HG03354 (cell line): Measurements from ENCODE around the gene MTCL1.

Experiments used
- ATAC-seq: cut with Tn5 transposase; IDR thresholded peaks from one replicate; pipeline ENCODE4 v1.9.1; 2021; ENCODE audit warnings: mild to moderate bottlenecking; ENCODE audit not compliant: unreplicated experiment, poor library complexity, severe bottlenecking

The MTCL1 gene

DNA sequence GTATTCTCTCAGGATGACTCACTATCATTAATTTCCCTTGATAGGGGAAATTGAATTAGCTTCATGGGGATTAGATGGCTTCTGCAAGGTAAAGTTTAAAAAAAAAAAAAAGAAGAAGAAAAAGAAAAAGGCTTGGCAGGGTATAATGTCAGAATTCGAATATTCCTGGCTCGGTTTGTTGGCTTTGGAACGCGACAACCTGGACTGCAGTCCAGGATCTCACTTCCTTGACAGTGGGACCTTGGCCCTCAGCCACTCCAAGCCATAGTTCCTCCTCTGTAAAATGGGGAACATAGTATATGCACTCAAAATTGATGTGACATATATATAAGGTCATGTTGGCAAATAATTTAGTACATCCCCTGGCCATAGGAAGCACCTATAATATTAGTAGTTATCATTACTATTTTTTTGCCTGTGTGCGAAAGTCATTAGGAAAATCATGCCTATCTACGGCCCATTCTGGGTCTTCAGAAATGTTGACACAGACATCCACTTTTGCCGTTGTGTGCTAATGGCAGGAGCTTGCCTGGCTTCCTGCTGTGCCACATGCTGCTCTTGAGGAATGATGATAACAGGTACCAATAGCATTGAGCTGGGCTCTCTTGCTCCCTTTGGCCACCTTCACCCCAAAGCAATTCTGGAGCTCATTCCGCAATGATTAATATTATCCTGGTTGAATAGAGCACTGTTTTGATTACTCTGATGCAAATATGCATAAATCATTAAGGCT is 97.9 kb downstream of the MTCL1 start:
- ATAC-seq: no peak

DNA sequence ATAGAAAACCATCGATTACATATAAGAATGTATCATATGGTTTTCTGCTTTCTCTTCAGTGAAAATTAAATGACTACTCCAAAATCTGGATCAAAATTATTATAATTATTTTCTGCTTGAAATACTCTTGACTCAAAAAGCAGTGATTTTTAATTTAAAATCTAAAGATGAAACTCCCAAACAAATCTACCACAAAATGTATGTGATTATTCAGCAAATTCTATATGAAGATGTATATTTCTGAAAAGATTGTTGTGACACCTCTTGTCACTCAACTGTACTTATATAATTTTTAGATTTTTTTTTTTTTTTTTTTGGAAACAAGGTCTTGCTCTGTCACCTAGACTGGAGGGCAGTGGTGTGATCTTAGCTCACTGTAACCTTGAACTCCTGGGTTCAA is 98.6 kb downstream of the MTCL1 start:
- no peak for ATAC-seq

- ATAC-seq: no peak
Measured at GRCh38 chr18:8805552-8805951, 100.2 kb downstream of the MTCL1 start.

DNA sequence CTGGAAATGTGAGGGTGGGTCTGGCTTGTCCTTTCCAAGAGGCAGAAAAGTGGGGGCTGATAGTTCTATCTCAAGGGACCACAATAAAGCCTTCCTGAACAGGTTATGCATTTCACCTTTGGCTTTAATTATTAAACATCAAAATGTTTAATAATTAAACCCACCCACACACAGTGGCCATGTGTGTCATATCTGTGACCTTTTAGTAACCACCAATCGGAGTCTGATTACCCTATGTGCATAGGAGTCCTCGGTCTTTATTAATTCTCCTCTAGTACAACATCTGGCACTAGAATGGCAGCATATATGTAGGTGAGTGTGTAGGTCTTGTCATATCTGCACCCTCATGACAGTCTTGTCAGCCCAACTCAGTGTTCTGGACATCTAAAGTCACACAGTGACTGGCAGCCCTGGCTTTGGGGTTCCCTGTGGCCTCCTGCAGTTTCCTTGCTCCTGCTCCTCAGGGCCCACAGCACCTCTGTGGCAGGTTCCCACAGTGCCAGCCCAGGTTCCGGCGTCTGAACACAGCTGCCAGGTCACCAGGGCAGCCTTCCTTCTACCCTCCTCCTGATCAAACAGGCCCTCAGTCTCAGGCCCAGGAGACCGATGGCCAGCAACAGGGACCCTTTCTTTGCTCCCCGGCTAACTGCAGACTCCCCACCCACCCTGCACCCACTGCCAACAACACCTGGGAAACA is 100.9 kb downstream of the MTCL1 start:
- no peak for ATAC-seq

- no peak for ATAC-seq
Measured at GRCh38 chr18:8806798-8807487, 101.6 kb downstream of the MTCL1 start.

- no peak for ATAC-seq
Measured at GRCh38 chr18:8807488-8807805, 102.1 kb downstream of the MTCL1 start.

DNA sequence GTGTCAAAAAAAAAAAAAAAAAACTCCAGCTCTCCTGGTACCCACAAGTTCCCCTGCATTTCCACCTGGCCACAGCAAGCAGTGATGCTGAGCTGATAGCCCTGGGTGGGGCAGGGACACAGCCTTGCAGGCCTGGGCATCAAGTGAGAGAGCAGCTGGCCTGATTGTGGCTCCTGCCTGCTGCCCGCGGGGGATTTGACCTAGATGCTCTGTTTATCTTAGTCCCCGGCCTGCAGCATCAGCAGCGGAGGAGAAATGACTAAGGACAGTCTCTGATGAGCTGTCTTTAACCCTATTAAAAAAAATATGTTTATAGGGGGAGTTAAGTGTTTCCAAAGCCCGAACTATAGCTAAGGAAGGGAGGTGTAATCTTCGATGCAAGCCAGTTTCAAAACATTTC is 102.6 kb downstream of the MTCL1 start:
- ATAC-seq: no peak

- no peak for ATAC-seq
Measured at GRCh38 chr18:8809514-8809913, 104.2 kb downstream of the MTCL1 start.

DNA sequence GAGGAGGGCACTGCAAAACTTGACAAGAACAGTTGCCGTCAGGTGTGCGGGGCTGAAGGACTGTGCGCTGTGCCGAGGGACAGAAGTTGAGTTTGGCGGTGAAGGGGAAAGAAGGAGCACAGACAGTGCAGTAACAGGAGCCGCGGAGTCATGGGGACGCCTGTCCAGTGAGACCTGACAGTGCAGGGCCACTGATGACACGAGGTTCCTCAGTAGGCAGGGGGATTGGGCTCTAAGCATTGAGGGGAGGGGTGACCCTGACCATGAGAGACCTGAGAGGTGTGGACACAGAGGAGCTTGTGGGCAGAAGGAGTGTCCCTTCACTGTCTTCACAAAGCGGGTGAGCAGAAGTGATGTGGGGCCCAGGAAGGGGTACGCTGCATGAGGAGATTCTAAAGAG is 104.8 kb downstream of the MTCL1 start:
- no peak for ATAC-seq

DNA sequence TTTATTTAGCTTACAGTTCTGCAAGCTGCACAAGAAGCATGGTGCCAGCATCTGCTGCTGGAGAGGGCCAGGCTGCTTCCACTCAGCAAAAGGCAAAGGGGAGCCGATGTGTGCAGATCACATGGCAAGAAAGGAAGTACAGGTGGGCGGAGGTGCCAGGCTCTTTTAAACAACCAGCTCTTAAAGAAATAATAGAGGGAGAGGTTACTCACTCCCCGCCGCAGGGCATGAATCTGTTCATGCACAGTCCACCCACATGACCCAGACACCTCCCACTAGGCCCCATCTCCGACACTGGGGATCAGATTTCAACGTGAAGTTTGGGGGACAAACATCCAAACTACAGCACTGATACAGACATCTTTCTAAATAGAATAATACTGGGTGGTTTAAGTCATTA is 105.8 kb downstream of the MTCL1 start:
- no peak for ATAC-seq

- no peak for ATAC-seq
Measured at GRCh38 chr18:8812631-8813030, 107.3 kb downstream of the MTCL1 start.

GRCh38 chr18:8813611-8814010 is 108.3 kb downstream of the MTCL1 start:
- ATAC-seq: no peak

DNA sequence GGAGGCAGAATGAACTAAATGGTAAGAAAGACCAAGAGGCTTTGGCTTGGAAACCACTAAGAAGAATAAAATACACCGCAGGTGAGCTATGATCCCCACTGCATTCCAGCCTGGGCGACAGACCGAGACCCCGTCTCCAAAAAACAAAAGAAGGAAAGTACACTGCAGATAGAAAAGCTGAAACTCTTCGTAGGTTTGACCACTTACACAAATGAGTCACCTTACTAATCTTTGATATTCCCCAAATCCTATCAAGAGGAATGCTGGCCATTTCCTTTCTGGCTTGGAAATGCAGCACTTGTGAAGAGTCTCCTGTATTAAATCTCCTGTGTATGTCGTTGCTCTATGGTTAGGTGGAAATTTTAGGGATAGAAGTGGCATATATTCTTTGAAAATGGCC is 108.8 kb downstream of the MTCL1 start:
- ATAC-seq: no peak

DNA sequence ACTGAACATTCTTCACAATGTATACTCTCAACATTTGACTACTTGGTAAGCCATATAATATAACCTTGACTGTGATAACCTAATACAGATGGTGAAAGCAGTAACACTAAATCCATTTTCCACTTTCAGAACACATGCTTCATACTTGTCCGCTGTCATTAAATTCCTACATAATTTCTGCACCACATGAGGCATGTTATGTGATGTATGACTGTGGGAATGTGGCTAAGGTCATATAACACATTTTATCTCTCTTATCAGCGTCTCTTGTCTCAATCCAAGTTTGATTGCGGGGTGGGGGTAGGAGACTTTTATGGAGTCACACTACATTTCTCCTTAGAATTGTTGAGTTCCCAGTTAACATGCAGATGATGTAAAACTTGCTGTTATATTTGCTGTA is 110.9 kb downstream of the MTCL1 start:
- ATAC-seq: no peak

GRCh38 chr18:8816816-8817215 is 111.5 kb downstream of the MTCL1 start:
- ATAC-seq: no peak

DNA sequence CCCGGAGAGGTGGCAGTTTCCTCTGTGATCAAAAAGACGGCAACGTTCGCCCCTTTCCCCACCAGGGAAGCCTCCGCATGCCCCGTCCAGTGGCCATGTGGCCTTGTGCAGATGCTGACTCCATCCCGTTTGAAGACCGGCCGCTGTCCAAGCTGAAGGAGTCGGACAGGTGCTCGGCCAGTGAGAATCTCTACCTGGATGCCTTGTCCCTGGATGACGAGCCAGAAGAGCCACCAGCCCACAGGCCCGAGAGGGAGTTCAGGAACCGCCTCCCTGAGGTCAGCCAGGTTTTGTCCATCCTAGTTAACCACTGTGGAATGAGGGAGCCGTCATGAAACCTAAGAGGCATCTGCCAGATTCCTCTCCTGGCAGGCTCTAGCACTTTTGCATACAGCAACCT is 113.6 kb downstream of the MTCL1 start:
- no peak for ATAC-seq

DNA sequence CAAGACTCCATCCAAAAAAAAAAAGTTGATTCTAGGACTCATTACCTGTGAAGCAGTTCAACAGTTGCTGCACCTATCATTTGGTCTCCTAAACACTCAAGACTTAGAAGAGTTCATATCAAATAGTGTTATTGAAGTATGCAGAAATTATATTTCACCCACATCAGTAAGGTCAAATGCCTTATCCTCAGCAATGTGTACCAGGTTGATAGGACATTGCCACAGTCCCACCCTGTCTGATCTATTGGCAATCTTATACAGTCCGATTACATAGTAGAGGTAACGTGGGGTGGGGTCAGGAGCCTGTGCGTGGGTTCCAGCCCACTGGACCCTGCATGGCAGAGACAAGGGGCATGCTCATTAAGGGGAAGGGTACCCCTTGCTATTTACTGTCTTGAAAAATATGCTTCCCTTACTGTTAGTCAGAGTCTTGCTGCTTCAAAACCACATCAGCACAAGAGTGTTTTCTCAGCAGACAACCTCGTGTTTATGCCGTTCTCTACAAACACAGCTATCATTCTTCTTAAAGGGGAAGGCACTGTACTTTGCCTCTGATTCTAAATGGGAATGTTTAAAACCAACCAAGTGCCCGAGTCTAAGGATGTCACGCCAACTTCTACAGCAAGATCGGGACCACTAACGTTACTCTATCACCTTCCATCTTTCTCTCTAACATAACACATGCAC is 115.2 kb downstream of the MTCL1 start:
- ATAC-seq: no peak

DNA sequence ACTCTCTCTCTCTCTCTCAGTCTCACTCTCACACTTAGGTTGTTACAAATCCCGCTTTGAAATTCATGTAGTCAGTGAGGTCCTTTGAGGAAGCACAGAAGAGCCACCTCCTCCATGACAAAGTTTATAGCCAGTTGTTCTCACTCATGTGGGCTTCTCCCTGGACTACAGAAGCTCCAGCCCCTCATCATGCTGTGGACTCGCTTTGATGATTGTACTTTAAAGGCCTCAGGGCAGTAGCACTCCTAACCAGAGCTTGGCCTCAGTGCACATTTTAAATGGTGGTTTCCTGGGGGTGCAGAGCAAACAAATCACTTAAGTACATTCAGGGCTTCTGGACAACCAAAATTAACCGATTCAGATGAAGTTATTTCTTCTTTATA is 115.7 kb downstream of the MTCL1 start:
- no peak for ATAC-seq

GRCh38 chr18:8821531-8821930 is 116.2 kb downstream of the MTCL1 start:
- no peak for ATAC-seq

- no peak for ATAC-seq
Measured at GRCh38 chr18:8822643-8823042, 117.3 kb downstream of the MTCL1 start.

GRCh38 chr18:8823530-8823929 is 118.2 kb downstream of the MTCL1 start:
- no peak for ATAC-seq
